Endothelial cell of umbilical vein (primary cell): ENCODE results near the gene CTBP2. TPM values are rescaled to one million over a fixed set of nuclear protein-coding genes. Genes with fewer than 3 reads are reported as not detected.

Source experiments
- BruUV-seq: library from RNA; stranded (reverse); fragments of 400-500 nt; replicated peaks from 2 replicates; lab custom pipeline; 2021; lab: Mats Ljungman, UMichigan
- CTCF ChIA-PET: fragments of 300-600, 350-600 bp; sonication (Branson Sonifier 250); formaldehyde crosslinking; loops from one replicate; lab custom pipeline; 2021; ENCODE audit warnings: antibody characterized with exemption, inconsistent platforms; lab: Charles Lee
- POLR2A ChIA-PET: fragments of 300-600, 350-600 bp; sonication (Branson Sonifier 250); formaldehyde crosslinking; loops from one replicate; lab custom pipeline; 2021; ENCODE audit warnings: antibody characterized with exemption, inconsistent platforms; lab: Charles Lee
- DNase-seq: peaks from one replicate; pipeline ENCODE4 v3.0.0-alpha.2; 2011; ENCODE audit warnings: low read depth, low spot score
- FAIRE-seq: peaks from 2 replicates; lab custom pipeline; 2011; peaks lifted over from hg19 to GRCh38; lab: Jason Lieb, UNC
- H2AFZ ChIP-seq: 2 replicates; pipeline ENCODE4 v1.6.0; 2012; ENCODE audit warnings: low read depth, low read length, control low read depth, inconsistent platforms
- H3K27ac ChIP-seq: 2 replicates; pipeline ENCODE4 v1.5.1; 2011; ENCODE audit warnings: low read depth, mild to moderate bottlenecking, control low read depth, low read length, moderate library complexity; ENCODE audit not compliant: insufficient read depth
- H3K27me3 ChIP-seq, 2 experiments: 2 replicates each; pipeline versions ENCODE4 v1.6.0 to v1.6.1; 2011; ENCODE audit warnings: low read length in 2 of 2, mixed read lengths in 1 of 2; ENCODE audit not compliant: control insufficient read depth in 2 of 2, insufficient read depth in 2 of 2
- H3K36me3 ChIP-seq, 2 experiments: 2 replicates in 1 of 2; 3 replicates in 1 of 2; pipeline ENCODE4 v1.5.1; 2011; ENCODE audit warnings: low read length in 2 of 2, mild to moderate bottlenecking in 1 of 2, moderate library complexity in 1 of 2; ENCODE audit not compliant: control insufficient read depth in 2 of 2, insufficient read depth in 2 of 2; ENCODE audit errors: extremely low read depth in 1 of 2
- H3K4me1 ChIP-seq: 3 replicates; pipeline ENCODE4 v1.5.1; 2011; ENCODE audit warnings: mild to moderate bottlenecking, low read length; ENCODE audit not compliant: control insufficient read depth, insufficient read depth; ENCODE audit errors: extremely low read depth
- H3K4me2 ChIP-seq: 2 replicates; pipeline ENCODE4 v1.6.1; 2011; ENCODE audit warnings: low read length, control low read depth, mixed read lengths; ENCODE audit not compliant: insufficient read depth
- H3K4me3 ChIP-seq, 3 experiments: fragments of 200-600 bp in 1 of 3; sonication (generic), shearing (Covaris generic) in 1 of 3; replicated peaks in 1 of 3; 2 replicates each; pipeline ENCODE4 v1.5.1; 2011 to 2016; ENCODE audit warnings: control low read depth in 3 of 3, low read length in 3 of 3, mild to moderate bottlenecking in 2 of 3, inconsistent platforms in 1 of 3, low read depth in 1 of 3, moderate library complexity in 1 of 3; ENCODE audit not compliant: insufficient read depth in 1 of 3
- H3K79me2 ChIP-seq: 2 replicates; pipeline ENCODE4 v1.6.0; 2012; ENCODE audit warnings: low read length, inconsistent platforms; ENCODE audit not compliant: control insufficient read depth, insufficient read depth
- H3K9ac ChIP-seq: replicated peaks from 2 replicates; pipeline ENCODE3; 2011; ENCODE audit warnings: low read length, control low read depth; ENCODE audit not compliant: insufficient read depth; ENCODE audit errors: extremely low read depth
- H3K9me1 ChIP-seq: replicated peaks from 3 replicates; pipeline ENCODE4 v1.6.0; 2011; ENCODE audit warnings: mild to moderate bottlenecking, low read length; ENCODE audit not compliant: control insufficient read depth, insufficient read depth; ENCODE audit errors: extremely low read depth
- H3K9me3 ChIP-seq: replicated peaks from 2 replicates; pipeline ENCODE4 v1.5.1; 2012; ENCODE audit warnings: low read length, inconsistent platforms; ENCODE audit not compliant: control insufficient read depth, insufficient read depth
- H4K20me1 ChIP-seq: replicated peaks from 2 replicates; pipeline ENCODE3; 2011; ENCODE audit warnings: mild to moderate bottlenecking, low read length; ENCODE audit not compliant: control insufficient read depth, insufficient read depth; ENCODE audit errors: extremely low read depth
- CTCF ChIP-seq, 2 donors: IDR thresholded peaks; 1 replicate in 1 of 2; 2 replicates in 1 of 2; pipeline ENCODE4 v1.5.1; 2011; ENCODE audit warnings: low read length in 2 of 2, mild to moderate bottlenecking in 2 of 2, moderate library complexity in 2 of 2, control low read depth in 1 of 2, inconsistent platforms in 1 of 2, low read depth in 1 of 2; ENCODE audit not compliant: insufficient read depth in 1 of 2; ENCODE audit errors: extremely low read depth in 1 of 2
- EZH2 ChIP-seq: IDR thresholded peaks from 2 replicates; pipeline ENCODE4 v1.6.1; 2012; ENCODE audit warnings: borderline replicate concordance, low read depth, mild to moderate bottlenecking, moderate library complexity, low read length, inconsistent platforms; ENCODE audit not compliant: severe bottlenecking
- FOS ChIP-seq: IDR thresholded peaks from 2 replicates; pipeline ENCODE4 v1.6.1; 2011; ENCODE audit warnings: mild to moderate bottlenecking, low read length, moderate library complexity, borderline replicate concordance; ENCODE audit not compliant: insufficient read depth
- GATA2 ChIP-seq: IDR thresholded peaks from 2 replicates; pipeline ENCODE4 v1.7.0; 2011; ENCODE audit warnings: low read depth, mild to moderate bottlenecking, moderate library complexity, mixed read lengths, low read length; ENCODE audit not compliant: insufficient read length, insufficient read depth
- JUN ChIP-seq: IDR thresholded peaks from 2 replicates; pipeline ENCODE4 v1.6.1; 2011; ENCODE audit warnings: borderline replicate concordance, low read depth; ENCODE audit not compliant: insufficient read length, insufficient read depth
- MAX ChIP-seq: IDR thresholded peaks from 2 replicates; pipeline ENCODE4 v1.6.1; 2011; ENCODE audit not compliant: insufficient read depth, insufficient read length
- MYC ChIP-seq: IDR thresholded peaks from one replicate; pipeline ENCODE4 v1.6.1; 2011; ENCODE audit warnings: mild to moderate bottlenecking, low read depth, low read length
- POLR2A ChIP-seq: IDR thresholded peaks from 2 replicates; pipeline ENCODE4 v1.6.1; 2012; ENCODE audit warnings: low read depth, mild to moderate bottlenecking, control low read depth, low read length
- POLR2AphosphoS5 ChIP-seq: IDR thresholded peaks from 2 replicates; pipeline ENCODE4 v1.6.1; 2012; ENCODE audit warnings: low read depth, mild to moderate bottlenecking, control low read depth, low read length, moderate library complexity; ENCODE audit not compliant: insufficient read depth
- dilution Hi-C: fragments of 300-500 bp; cut with MboI; formaldehyde crosslinking; loops from one replicate; pipeline ENCODE4 v1.15.0; 2019; ENCODE audit warnings: low sequenced_read_pairs; ENCODE audit not compliant: extremely low pct_ligation_motif_present
- intact Hi-C: fragments of 100-400 bp; cut with micrococcal nuclease; formaldehyde crosslinking; loops from one replicate; pipeline ENCODE4 v1.10.0; 2022
- polyA plus RNA-seq, 4 experiments: library from polyadenylated mRNA; depleted of rRNA in 3 of 4; stranded (reverse) in 3 of 4; unstranded in 1 of 4; fragments of >200 nt; gene quantifications; 2 replicates each; pipeline versions ENCODE4 v1.2.1 to v1.2.3, GENCODE V29; 2011 to 2012; ENCODE audit warnings: missing spikeins in 1 of 4
- total RNA-seq: library from RNA; stranded (reverse); gene quantifications from 2 replicates; pipeline ENCODE4 v1.2.3, GENCODE V29; 2021

CTBP2 gene
- total and polyA plus RNA-seq, 2 donors (not counting 3 experiments of a cell fraction or from before 2014, with no cell fraction given) = 118 to 128 TPM

GRCh38 chr10:125190946-125191345, 30.6 kb upstream of the CTBP2 start:
- TF ChIP-seq CTCF (IDR thresholded peaks at IDR 0.05; ENCODE audit: extremely low read depth in 1 of 2, insufficient read depth in 1 of 2, low read depth in 1 of 2, low read length in 2 of 2) = no peak
- TF ChIP-seq JUN = no peak
- no peak for TF ChIP-seq EZH2
- no peak for TF ChIP-seq POLR2AphosphoS5
- no peak for TF ChIP-seq GATA2
- TF ChIP-seq MAX = no peak
- TF ChIP-seq POLR2A = no peak
- no peak for TF ChIP-seq FOS
- TF ChIP-seq MYC = no peak
- Histone ChIP-seq H3K9me1 (no peaks in the 10 kb centered on the region), H3K4me1 (no peaks in the 10 kb centered on the region), H4K20me1 (no peaks in the 10 kb centered on the region), H3K9ac (no peak overlapping the region), H3K9me3 (no peaks in the 10 kb centered on the region), H3K4me3 (no peak overlapping the region), H3K27me3 (peaks cover 0 to 3% of the 10 kb centered on the region in 2 experiments), H3K4me2 (no peak overlapping the region), H3K27ac (no peak overlapping the region), H3K79me2 (no peaks in the 10 kb centered on the region), H2AFZ (no peak overlapping the region), H3K36me3 (no peaks in the 10 kb centered on the region)
- POLR2A ChIA-PET = no interaction called here
- intact Hi-C loops = no loop called here
- CTCF ChIA-PET = no interaction called here
- FAIRE-seq (no peak), DNase-seq (no peak)
- dilution Hi-C loops = no loop called here
- no TSS peak for BruUV-seq
